Lower leg skin (tissue), 4 donors: ENCODE measurements around the gene MAST4. TPM values are rescaled to one million over a fixed set of nuclear protein-coding genes. Genes with fewer than 3 reads are reported as not detected.

Experiments used
- DNase-seq, 2 donors: peaks; one replicate each; pipeline ENCODE4 v3.0.0-alpha.2; 2019; ENCODE audit warnings: low spot score in 2 of 2
- H3K4me3 ChIP-seq: fragments of 200-600 bp; sonication (generic); 2 replicates; pipeline ENCODE4 v1.5.1; 2017; ENCODE audit warnings: mild to moderate bottlenecking, low read depth; ENCODE audit not compliant: poor library complexity, severe bottlenecking
- CTCF ChIP-seq, 3 donors: fragments of 450-650 bp; IDR thresholded peaks; one replicate each; pipeline ENCODE4 v1.5.1; 2016; ENCODE audit warnings: antibody characterized with exemption in 3 of 3, mild to moderate bottlenecking in 3 of 3, moderate library complexity in 2 of 3
- POLR2A ChIP-seq, 2 donors: fragments of 450-650 bp; IDR thresholded peaks; one replicate each; pipeline ENCODE4 v1.6.1; 2016 to 2017; ENCODE audit warnings: antibody characterized with exemption in 2 of 2, mild to moderate bottlenecking in 1 of 2, moderate library complexity in 1 of 2
- WGBS, 2 donors: methylation state at CpG; one replicate each; pipeline ENCODE4 v1.1.5; 2018; 5-methylcytosine and 5-hydroxymethylcytosine counted together
- intact Hi-C: fragments of 100-400 bp; cut with DNase I; formaldehyde crosslinking; loops from one replicate; pipeline ENCODE4 v1.15.0; 2023; ENCODE audit warnings: low total_unique reads
- total RNA-seq, 4 donors: library from RNA; depleted of rRNA; stranded (reverse); fragments of >200 nt; gene quantifications; one replicate each; pipeline ENCODE4 v1.1.0, GENCODE V29; 2016

Gene MAST4
- total RNA-seq, 4 donors from 2014 or later = 49.0 to 109 (median 55.5) TPM

DNA sequence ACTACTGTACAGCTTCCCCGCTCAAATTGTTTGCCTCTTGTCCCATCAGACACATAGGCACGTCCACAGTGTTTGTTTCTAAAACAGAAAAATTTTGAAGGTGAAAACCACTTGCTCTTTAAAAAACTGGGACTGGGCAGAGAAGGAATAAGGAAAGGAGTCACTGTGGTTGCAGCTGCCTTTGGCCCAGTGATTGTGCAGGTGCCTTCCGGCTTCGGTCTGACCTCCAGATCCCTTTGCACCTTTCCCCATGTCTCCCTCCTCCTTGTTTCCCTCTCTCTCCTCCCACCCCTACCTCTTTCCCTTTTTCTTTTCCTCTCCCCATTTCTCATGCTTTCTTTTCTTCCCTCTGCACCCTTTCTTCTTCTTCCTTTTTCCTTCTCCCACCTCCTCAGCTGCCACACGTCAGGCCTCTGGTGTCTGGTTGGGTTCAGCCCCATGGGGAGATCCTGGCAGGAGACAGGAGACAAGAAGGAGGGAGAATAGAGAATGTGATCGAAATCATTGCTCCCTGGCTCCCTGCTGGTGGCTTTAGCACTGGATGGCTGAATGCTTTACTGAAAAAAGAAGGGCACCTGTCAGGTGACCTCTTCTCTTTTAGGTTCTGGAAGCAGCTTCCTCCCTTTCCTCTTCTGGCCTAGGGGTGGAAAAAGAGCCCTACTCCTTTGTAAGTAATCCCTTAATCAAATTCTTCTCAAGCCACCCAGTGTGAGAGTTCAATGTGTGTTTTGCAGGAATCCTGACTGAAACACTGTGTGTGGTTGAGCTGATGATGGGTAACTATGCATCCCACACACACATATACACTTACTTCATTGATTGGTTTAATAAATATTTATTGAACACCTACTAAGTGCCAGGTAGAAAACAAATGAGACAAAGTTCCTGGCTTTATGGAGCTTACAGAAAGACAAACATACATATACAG is 267.3 kb downstream of the MAST4 start:
- DNase-seq = no peak
- 77 to 80% methylated on average over 6 of the region's 6 CpGs for WGBS, 2 donors
- TF ChIP-seq CTCF (IDR thresholded peaks at IDR 0.05) = no peak
- no peak for TF ChIP-seq POLR2A (IDR thresholded peaks at IDR 0.05)
- intact Hi-C loops = no loop called here
- no peak overlapping the region for H3K4me3 ChIP-seq

- no peak for DNase-seq
- TF ChIP-seq POLR2A (IDR thresholded peaks at IDR 0.05) (no peak), CTCF (IDR thresholded peaks at IDR 0.05) (no peak)
- no peak overlapping the region for H3K4me3 ChIP-seq
- WGBS, 2 donors = 70% methylated on average over 10 of the region's 10 CpGs
- intact Hi-C loops = no loop called here
These were observed 268.2 kb downstream of the MAST4 start for GRCh38 chr5:66864240-66864884.

DNA sequence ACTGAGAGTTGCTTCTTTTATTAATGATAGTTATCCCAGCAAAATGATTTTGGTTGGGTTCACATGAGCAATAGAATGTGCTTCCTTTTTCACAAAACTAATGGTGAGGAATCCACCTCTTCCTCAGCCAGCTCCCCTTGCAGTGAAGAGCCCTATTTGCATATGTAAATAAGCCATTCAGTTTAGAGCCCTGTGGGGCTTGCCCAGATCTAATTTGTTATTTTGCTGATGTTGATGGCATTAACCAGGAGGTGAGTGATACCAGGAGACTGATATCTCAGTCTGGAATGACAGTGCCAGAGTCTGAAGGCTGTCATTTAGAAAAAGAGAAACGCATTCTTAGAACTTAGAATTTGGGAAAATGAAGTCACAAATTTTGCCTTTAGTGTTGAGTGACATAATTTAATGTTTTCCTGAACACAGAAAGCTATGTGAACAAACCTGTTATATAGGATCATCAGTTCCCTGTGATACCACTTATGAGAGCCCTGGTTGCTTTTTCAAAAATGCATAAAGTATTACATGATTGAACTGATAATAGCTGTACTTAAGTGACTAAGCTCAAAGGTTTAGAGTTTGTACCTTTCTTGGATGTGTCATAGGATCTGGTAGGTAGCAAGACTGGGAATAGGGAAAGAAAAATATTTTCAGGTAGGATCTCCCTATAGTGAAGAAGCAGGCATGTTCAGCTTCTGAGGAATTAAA is 271.6 kb downstream of the MAST4 start:
- DNase-seq = no peak
- WGBS, 2 donors = 66 to 67% methylated on average over 1 of the region's 1 CpG
- TF ChIP-seq CTCF (IDR thresholded peaks at IDR 0.05) (no peak), POLR2A (IDR thresholded peaks at IDR 0.05) (no peak)
- no peak overlapping the region for H3K4me3 ChIP-seq
- intact Hi-C loops = no loop called here

DNA sequence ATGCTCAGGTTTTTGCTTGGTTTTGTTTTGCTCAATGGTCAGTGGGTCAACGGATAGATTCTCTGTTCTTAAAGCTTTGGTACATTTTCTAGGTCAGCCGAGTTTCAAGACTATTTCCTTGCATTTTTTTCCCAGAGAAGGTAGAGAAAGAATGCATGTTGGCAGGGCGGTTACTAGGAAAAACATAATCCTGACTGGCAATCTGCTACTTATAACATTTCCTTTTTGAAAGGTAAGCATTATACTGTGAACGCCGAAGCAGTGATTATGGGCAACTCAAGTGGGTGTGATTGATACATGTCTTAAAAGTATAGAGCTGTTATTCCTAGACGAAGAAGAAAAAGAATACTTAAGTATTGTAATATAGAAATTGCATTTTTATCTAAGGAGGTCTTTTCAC is 273.2 kb downstream of the MAST4 start:
- WGBS, 2 donors = 54 to 61% methylated on average over 6 of the region's 6 CpGs

GRCh38 chr5:66870708-66871107 is 274.5 kb downstream of the MAST4 start:
- DNase-seq = no peak
- H3K4me3 ChIP-seq = no peak overlapping the region
- 83 to 86% methylated on average over 10 of the region's 10 CpGs for WGBS, 2 donors
- intact Hi-C loops = no loop called here
- TF ChIP-seq POLR2A (IDR thresholded peaks at IDR 0.05) (no peak), CTCF (IDR thresholded peaks at IDR 0.05) (no peak)

More for the DNA sequence above, 273.2 kb downstream of the MAST4 start:
- no peak for DNase-seq
- H3K4me3 ChIP-seq = no peak overlapping the region
- intact Hi-C loops = no loop called here
- TF ChIP-seq POLR2A (IDR thresholded peaks at IDR 0.05) (no peak), CTCF (IDR thresholded peaks at IDR 0.05) (no peak)
